Measurements from ENCODE around the gene ACOT7.

GRCh38 chr1:6268415-6268814, 125.2 kb downstream of the ACOT7 start:
- TF ChIP-seq EZH2 (IDR thresholded peaks at IDR 0.05; ENCODE audit: low read depth, unreplicated experiment) (no peak), CTCF (conservative IDR thresholded peaks at IDR 0.05; ENCODE audit: low read depth in 2 of 2) (peak; percentile 32 to 67; a peak in 2 of 4 replicates), POLR2AphosphoS5 (IDR thresholded peaks at IDR 0.05; ENCODE audit: low read depth) (no peak), JUNB (IDR thresholded peaks at IDR 0.05; ENCODE audit: unreplicated experiment) (no peak), EZH2phosphoT487 (IDR thresholded peaks at IDR 0.05; ENCODE audit: unreplicated experiment) (no peak), NANOG (IDR thresholded peaks at IDR 0.05; ENCODE audit: borderline replicate concordance) (no peak), REST (IDR thresholded peaks at IDR 0.05; ENCODE audit: unreplicated experiment) (no peak)

All from GM23338 (cell line).